ENCODE results near the gene MICAL3.

DNA sequence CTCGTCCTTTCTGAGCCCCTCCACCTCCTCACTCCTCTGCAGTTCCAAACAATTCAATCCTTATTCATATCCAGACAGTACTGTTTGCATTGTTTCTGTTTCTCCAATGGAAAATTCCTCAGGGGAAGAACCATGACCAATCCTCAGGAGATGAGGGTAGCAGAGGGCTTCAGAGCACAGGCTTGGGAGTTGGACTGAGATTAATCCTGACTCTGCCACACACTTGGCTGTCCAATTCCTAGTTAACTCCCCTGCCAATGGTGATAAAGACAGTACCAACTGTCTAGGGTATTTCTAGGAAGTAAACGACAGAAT lies 58.0 kb downstream of the MICAL3 start:
- TF ChIP-seq EZH2 (IDR thresholded peaks at IDR 0.05; ENCODE audit: insufficient read depth, poor library complexity, severe bottlenecking): no peak
- TF ChIP-seq EZH2phosphoT487 (IDR thresholded peaks at IDR 0.05; ENCODE audit: insufficient read depth, low read depth): no peak

Data from GM23248 (cell line).